NCI-H2171 (cell line): ENCODE data around the gene MEGF10.

Source experiments
- DNase-seq: peaks from one replicate; lab custom pipeline; 2025; lab: John Stamatoyannopoulos, UW

The MEGF10 gene

GRCh38 chr5:127440831-127441230 is 150.2 kb downstream of the MEGF10 start:
- DNase-seq, result no peak

GRCh38 chr5:127441799-127442484 is 151.3 kb downstream of the MEGF10 start:
- no peak for DNase-seq

- DNase-seq, result no peak
These were observed 153.6 kb downstream of the MEGF10 start for GRCh38 chr5:127444171-127444570.

GRCh38 chr5:127445328-127445727 is 154.7 kb downstream of the MEGF10 start:
- DNase-seq, result no peak

- no peak for DNase-seq
These were observed 156.0 kb downstream of the MEGF10 start for GRCh38 chr5:127446626-127447025.

- no peak for DNase-seq
These were observed 157.2 kb downstream of the MEGF10 start for GRCh38 chr5:127447827-127448226.

GRCh38 chr5:127450046-127450445 is 159.4 kb downstream of the MEGF10 start:
- DNase-seq, result no peak

GRCh38 chr5:127451096-127451495 is 160.5 kb downstream of the MEGF10 start:
- DNase-seq, result no peak

- DNase-seq, result no peak
These were observed 162.0 kb downstream of the MEGF10 start for GRCh38 chr5:127452626-127453025.

- DNase-seq, result no peak
These were observed 180.6 kb downstream of the MEGF10 start for GRCh38 chr5:127471211-127471610.

- no peak for DNase-seq
These were observed 182.1 kb downstream of the MEGF10 start for GRCh38 chr5:127472700-127473099.

GRCh38 chr5:127486471-127486870 is 195.9 kb downstream of the MEGF10 start:
- DNase-seq, result no peak

GRCh38 chr5:127492854-127493738 is 202.5 kb downstream of the MEGF10 start:
- no peak for DNase-seq

- no peak for DNase-seq
These were observed 208.0 kb downstream of the MEGF10 start for GRCh38 chr5:127498548-127498947.

- DNase-seq, result no peak
These were observed 215.3 kb downstream of the MEGF10 start for GRCh38 chr5:127505905-127506304.

GRCh38 chr5:127506616-127507015 is 216.0 kb downstream of the MEGF10 start:
- DNase-seq, result no peak

GRCh38 chr5:127508644-127509373 is 218.2 kb downstream of the MEGF10 start:
- DNase-seq, result no peak
